ENCODE data around the gene RNASE9.

Gene RNASE9

GRCh38 chr14:20560961-20561360, at the start of gene RNASE9:
RNASE9 (minus strand) TSS chr14:20561047.
- DNase-seq (ENCODE audit: extremely low spot score), result no peak
- ChIA-PET POLR2A (no interaction called here), CTCF (interaction anchor here (1.0 kb wide), 1 partner anchor 8 kb away, joined by 4 read pairs; no protein-coding TSS in a partner anchor)
- TF ChIP-seq CTCF (IDR thresholded peaks at IDR 0.05; ENCODE audit: control extremely low read depth, extremely low read depth, low read depth, missing control alignments), result no peak

- ChIA-PET CTCF (interaction anchor here (0.7 to 8.1 kb wide), 36 partner anchors 9 to 303 kb away, joined by 3 to 101 read pairs (median 4); partner anchors contain the start of genes ANG, APEX1, PARP2 and PIP4P1), POLR2A (no interaction called here)
- DNase-seq (ENCODE audit: extremely low spot score), result peak; percentile 45
- no peak for TF ChIP-seq CTCF (IDR thresholded peaks at IDR 0.05; ENCODE audit: control extremely low read depth, extremely low read depth, low read depth, missing control alignments)
Observed at GRCh38 chr14:20610002-20610765, 49.3 kb upstream of the RNASE9 start.

GRCh38 chr14:20609215-20610001, 48.6 kb upstream of the RNASE9 start:
- peak; percentile 76 for DNase-seq (ENCODE audit: extremely low spot score)
- TF ChIP-seq CTCF (IDR thresholded peaks at IDR 0.05; ENCODE audit: control extremely low read depth, extremely low read depth, low read depth, missing control alignments), result peak; percentile 98
- ChIA-PET CTCF (interaction anchor here (0.7 to 8.1 kb wide), 51 partner anchors 9 to 303 kb away, joined by 3 to 101 read pairs (median 4); partner anchors contain the start of genes ANG, APEX1, CCNB1IP1 and PARP2), POLR2A (no interaction called here)

GRCh38 chr14:20608383-20609110, 47.7 kb upstream of the RNASE9 start:
- no peak for TF ChIP-seq CTCF (IDR thresholded peaks at IDR 0.05; ENCODE audit: control extremely low read depth, extremely low read depth, low read depth, missing control alignments)
- POLR2A ChIA-PET, result no interaction called here
- CTCF ChIA-PET, result interaction anchor here (0.7 to 8.1 kb wide), 29 partner anchors 9 to 302 kb away, joined by 3 to 101 read pairs (median 4); partner anchors contain the start of genes ANG, CCNB1IP1 and RNASE4
- DNase-seq (ENCODE audit: extremely low spot score), result no peak

GRCh38 chr14:20607617-20608016, 46.8 kb upstream of the RNASE9 start:
- no peak for TF ChIP-seq CTCF (IDR thresholded peaks at IDR 0.05; ENCODE audit: control extremely low read depth, extremely low read depth, low read depth, missing control alignments)
- DNase-seq (ENCODE audit: extremely low spot score), result no peak
- ChIA-PET POLR2A (no interaction called here), CTCF (interaction anchor here (1.0 to 8.1 kb wide), 15 partner anchors 10 to 280 kb away, joined by 3 to 101 read pairs (median 6); partner anchors contain the start of genes CCNB1IP1 and RNASE4)

GRCh38 chr14:20606902-20607242, 46.0 kb upstream of the RNASE9 start:
- CTCF ChIA-PET, result interaction anchor here (1.0 to 8.1 kb wide), 11 partner anchors 10 to 279 kb away, joined by 3 to 101 read pairs (median 6); partner anchors contain the start of gene RNASE4
- no peak for TF ChIP-seq CTCF (IDR thresholded peaks at IDR 0.05; ENCODE audit: control extremely low read depth, extremely low read depth, low read depth, missing control alignments)
- no peak for DNase-seq (ENCODE audit: extremely low spot score)
- POLR2A ChIA-PET, result no interaction called here

Data from GM10248 (cell line).